ENCODE data around the gene AKAP8.
"Not testable (repeated sequence)": the region's sequence is repeated elsewhere in the genome, so short reads cannot be mapped to it uniquely, and the experiment has no call there.

AKAP8 gene

DNA sequence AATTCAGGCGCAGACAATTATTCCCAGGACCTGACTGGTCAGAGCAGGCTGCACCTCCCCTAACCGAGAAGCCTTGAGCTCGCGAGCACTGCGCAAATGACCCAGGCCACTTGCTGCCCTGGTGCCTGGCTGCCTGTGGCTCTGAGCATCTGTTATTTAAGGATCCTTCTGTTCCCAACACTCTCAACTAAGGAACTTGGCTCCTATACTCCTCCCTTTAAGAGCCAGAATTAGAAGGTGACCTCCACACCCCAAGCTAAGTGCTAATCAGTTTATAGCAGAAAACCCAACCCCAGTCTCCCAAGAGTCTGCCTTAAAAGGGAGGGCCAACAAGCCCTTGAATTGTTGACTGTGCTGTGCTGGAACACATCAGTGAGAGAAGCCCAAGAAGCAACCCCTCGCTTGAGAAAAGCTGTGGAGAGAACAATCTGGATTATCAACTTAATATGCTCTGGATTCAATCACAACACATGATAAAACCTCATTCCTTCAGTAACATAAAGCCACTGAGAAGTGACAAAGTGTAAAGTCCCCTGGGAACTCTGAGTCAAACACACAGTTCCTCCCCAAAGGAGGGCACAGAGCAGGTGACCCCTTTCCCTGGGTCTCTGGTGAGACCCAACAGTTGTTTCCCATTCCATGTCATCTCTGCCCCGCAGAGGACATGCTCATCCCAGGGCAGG, 24.7 kb upstream of the AKAP8 start:
- DNase-seq (ENCODE audit: low read depth, low spot score), result no peak

DNA sequence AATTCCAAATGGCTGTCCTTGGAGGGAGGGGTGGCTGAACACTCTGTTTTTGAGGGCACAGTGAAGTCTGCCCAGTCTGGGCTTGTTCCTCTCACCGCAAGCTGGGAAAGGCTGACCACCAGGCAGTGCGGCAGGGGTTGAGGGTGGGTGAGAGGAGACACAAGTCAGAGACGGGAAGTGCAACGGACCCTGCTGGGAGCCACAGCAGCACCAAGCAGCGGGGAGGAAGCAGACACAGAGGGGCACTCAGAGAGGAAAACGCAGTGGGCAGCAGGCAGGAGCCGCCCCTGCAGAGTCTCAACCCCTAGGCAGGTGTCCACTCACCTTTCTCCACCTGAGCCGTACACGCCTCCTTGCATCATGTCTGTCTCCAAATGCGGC, 23.6 kb upstream of the AKAP8 start:
- no peak for DNase-seq (ENCODE audit: low read depth, low spot score)

DNA sequence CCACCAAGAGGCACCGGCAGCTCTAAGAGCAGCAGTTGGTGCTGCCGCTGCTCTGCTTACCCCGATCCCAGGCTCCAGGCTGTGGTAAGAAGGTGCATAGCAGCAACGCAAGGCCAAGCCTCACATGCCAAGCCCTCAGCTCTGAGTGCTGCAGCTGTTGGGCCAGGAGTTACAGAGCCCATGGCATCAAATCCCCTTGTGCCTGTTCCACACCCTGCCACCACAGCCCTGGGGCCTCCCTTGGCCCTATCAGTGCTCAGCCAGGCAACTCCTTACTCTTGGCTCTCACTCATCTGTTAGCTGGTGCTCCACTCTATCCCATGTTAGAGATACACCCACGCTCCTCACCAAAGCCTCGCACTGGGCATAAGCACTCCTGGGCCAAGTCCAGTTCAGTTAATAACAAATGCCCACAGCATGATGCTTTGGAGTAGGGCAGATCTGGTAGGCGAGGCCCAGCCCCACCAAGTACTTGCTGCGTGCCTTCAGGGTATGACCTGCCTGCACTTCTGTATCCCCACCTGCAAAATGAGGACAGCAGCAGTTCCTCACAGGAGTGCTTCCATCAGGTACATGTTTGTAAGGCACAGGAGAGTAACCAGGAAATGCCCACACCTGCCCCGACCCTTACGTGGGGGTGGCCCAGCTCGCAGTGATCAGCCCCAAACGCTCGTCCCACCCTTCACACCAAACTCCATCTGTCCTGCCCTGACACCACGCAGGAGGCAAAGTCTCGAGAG, 23.0 kb upstream of the AKAP8 start:
- no peak for DNase-seq (ENCODE audit: low read depth, low spot score)

DNA sequence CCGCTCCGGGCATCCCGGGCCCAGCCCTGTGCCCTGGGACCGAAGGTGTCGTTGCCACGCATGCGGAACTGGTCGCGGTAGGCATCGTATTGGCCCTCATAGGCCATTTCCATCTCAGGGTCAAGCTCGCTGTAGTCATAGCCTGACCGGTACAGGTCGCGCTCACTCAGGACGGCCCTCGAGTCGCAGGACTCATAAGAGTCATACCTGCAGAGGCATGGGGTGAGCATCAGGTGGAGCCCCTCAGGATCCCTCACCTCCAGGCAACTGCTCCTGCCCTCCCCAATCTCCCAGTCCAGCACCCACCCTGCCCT, 21.8 kb upstream of the AKAP8 start:
- DNase-seq (ENCODE audit: low read depth, low spot score), result no peak

GRCh38 chr19:15400521-15401396, 21.2 kb upstream of the AKAP8 start:
- no peak for DNase-seq (ENCODE audit: low read depth, low spot score)

GRCh38 chr19:15399635-15400034, 20.0 kb upstream of the AKAP8 start:
- DNase-seq (ENCODE audit: low read depth, low spot score), result no peak

- DNase-seq (ENCODE audit: low read depth, low spot score), result no peak
Measured at GRCh38 chr19:15399234-15399515, 19.6 kb upstream of the AKAP8 start.

GRCh38 chr19:15398501-15399233, 19.1 kb upstream of the AKAP8 start:
- no peak for DNase-seq (ENCODE audit: low read depth, low spot score)

GRCh38 chr19:15397782-15398181, 18.2 kb upstream of the AKAP8 start:
- DNase-seq (ENCODE audit: low read depth, low spot score), result no peak

DNA sequence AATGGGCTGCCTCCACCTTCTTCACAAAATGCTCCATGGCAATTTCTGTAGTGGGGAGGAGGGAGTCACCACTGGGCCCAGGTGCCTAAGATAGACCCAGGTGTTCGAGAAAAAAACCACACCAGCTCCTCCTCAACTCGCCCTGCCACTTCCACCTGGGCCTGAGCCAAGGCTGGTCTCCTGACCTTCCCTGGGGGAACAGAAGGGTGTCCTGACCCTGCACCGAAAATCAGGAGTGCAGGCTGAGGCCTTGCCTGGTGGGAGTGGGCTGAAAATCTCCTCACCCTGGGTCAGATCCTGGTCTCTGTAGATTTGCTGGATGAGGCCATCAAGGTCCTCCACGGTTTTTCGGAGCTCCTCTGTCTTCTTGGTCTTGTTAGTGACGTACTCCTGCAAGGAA, 17.6 kb upstream of the AKAP8 start:
- no peak for DNase-seq (ENCODE audit: low read depth, low spot score)

GRCh38 chr19:15396436-15396835, 16.8 kb upstream of the AKAP8 start:
- DNase-seq (ENCODE audit: low read depth, low spot score), result no peak

GRCh38 chr19:15395251-15395650, 15.7 kb upstream of the AKAP8 start:
- DNase-seq (ENCODE audit: low read depth, low spot score), result not testable (repeated sequence)

GRCh38 chr19:15394426-15394825, 14.8 kb upstream of the AKAP8 start:
- no peak for DNase-seq (ENCODE audit: low read depth, low spot score)

DNA sequence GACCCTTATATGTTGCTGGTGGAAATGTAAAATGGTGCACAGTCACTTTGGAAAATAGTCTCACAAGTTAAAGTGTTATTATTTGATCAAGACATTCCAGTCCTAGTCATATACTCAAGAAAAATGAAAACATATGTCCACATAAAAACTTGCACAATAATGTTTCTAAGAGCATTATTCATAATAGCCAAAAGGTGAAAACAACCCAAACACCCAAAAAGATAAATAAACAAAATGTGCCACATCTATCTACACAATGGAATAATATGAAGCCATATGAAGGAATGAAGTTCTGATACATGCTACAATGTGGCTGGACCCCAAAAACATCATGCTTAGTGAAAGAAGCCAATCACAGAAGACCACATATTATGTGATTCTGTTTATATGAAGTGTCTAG, 14.4 kb upstream of the AKAP8 start:
- DNase-seq (ENCODE audit: low read depth, low spot score), result no peak

DNA sequence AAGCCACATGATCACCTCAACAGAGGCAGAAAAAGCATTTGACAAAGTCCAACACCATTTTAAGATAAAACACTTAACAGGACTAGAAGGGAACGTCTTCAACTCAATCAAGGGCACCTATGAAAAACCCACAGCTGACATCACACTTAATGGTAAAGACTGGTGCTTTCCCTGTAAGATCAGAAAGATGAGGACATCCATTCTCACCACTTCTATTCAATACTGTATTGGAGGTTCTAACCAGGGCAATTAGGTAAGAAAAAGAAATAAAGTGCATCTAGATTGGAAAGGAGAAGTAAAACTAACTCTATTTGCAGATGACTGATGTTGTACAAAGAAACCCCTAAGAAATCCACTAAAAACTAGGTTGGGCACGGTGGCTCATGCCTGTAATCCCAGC, 11.2 kb upstream of the AKAP8 start:
- DNase-seq (ENCODE audit: low read depth, low spot score), result no peak

- DNase-seq (ENCODE audit: low read depth, low spot score), result no peak
Measured at GRCh38 chr19:15381864-15382263, 2.3 kb upstream of the AKAP8 start.

DNA sequence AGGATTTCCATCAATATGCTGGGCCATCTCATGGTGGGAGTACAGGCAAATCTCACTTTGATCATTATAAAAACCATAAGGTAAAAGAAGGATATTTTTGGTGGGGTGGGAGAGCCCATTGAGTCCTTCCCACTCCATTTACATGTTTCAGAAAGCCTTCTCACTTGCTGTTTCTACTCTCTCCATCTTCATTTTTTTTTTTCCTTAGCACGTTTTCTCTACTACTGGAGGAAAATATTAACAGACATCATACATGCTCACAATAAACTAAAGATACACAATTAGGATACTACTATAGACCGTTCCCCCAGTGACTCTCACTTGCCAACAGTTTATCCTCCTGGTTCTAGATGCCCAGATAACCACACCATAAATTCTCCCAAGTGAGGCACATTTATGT, 1.8 kb upstream of the AKAP8 start:
- DNase-seq (ENCODE audit: low read depth, low spot score), result no peak

DNA sequence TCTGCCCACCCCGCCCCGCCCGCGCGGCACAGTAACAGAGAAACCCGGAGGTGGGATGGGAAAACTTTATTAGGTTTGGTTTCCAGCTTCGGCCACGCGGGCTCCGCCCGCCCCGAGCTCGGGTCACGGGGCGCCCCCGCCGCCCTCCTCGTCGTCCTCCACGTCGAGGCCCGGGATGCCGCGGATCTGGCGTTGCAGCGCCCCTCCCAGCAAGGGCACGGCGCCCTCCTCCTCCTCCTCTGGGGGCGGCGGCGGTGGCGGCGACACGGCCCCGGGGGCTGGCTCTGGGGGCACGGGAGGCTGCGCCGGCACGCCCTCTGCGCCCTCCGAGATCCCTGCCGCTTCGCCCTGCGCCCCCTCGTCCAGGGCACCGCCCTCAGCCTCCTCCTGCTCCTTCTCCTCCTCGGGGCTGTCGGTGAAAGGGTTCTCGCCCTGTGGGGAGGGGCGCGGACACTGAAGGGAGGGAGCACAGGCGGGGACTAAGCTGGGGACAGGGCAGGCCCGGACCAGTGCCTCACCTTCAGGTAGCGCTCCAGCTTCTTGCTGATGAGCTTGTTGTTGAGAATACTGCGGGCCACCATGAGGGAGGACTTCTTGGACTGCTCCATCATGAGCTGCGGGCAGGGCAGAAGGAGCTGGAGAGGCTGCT, 536 bp upstream of the AKAP8 start:
- DNase-seq (ENCODE audit: low read depth, low spot score), result no peak

DNA sequence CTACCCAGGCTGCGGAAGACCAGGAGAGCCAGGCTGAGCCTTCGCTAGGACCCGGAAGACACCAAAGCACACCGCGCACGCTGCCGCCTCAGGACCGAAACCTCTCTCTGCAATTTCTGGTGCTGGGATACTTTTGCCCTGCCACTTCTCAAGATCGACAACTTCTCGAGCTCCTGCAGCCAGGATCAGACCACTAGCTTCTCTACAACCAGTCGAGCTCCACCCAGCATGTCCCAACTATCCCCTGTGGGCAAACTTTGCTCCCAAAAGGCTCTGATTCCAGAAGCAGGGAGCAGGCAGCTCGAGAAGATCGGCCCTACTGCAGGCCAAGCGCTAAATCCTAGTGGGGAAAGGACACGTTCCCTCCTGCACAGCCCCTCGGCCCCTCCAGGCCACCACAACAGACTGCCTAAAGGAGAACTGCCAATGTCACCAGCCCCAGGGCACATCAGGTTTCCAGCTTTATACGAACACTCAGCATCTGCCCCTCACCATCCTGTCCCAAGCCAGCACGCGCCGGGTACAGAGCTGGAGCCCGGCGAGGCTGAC, 979 bp downstream of the AKAP8 start:
- DNase-seq (ENCODE audit: low read depth, low spot score), result no peak

- DNase-seq (ENCODE audit: low read depth, low spot score), result no peak
Measured at GRCh38 chr19:15374796-15375440, 4.7 kb downstream of the AKAP8 start.

- no peak for DNase-seq (ENCODE audit: low read depth, low spot score)
Measured at GRCh38 chr19:15374105-15374651, 5.4 kb downstream of the AKAP8 start.
